K562 (cell line): ENCODE data around the gene GRIP1. TPM values are rescaled to one million over a fixed set of nuclear protein-coding genes. Genes with fewer than 3 reads are reported as not detected.

Experiments
- ATAC-seq: fragments of 200-7000 bp; cut with Tn5 transposase; 3 replicates; pipeline ENCODE4 v1.9.1; 2020; ENCODE audit warnings: moderate library complexity
- BruUV-seq: library from RNA; stranded (reverse); fragments of 400-500 nt; replicated peaks from 2 replicates; lab custom pipeline; 2021; lab: Mats Ljungman, UMichigan
- CTCF ChIA-PET: fragments of 300-600 bp; formaldehyde crosslinking; extraction: SDS; loops from one replicate; lab custom pipeline; 2021; ENCODE audit warnings: low intra/inter-chr PET ratio; lab: Yijun Ruan, JAX
- POLR2A ChIA-PET: fragments of 300-600, 350-650 bp; sonication (Branson Sonifier 250); formaldehyde crosslinking; extraction: SDS; loops from one replicate; lab custom pipeline; 2021; ENCODE audit warnings: antibody characterized with exemption, inconsistent platforms; lab: Yijun Ruan, JAX
- DNase-seq, 4 experiments: peaks; one replicate each; pipeline versions ENCODE4 v3.0.0 to v3.0.0-alpha.2; 2011 to 2018; ENCODE audit warnings: low spot score in 3 of 4, mixed read lengths in 3 of 4; ENCODE audit errors: extremely low read depth in 1 of 4
- FAIRE-seq: peaks from 2 replicates; lab custom pipeline; 2011; peaks lifted over from hg19 to GRCh38; lab: Jason Lieb, UNC
- H2AFZ ChIP-seq: 2 replicates; pipeline ENCODE4 v1.6.0; 2011; ENCODE audit warnings: low read depth, low read length, control low read depth, inconsistent platforms
- H3K27ac ChIP-seq: fragments of 200-600 bp; 3 replicates; pipeline ENCODE4 v1.8.0; 2011; ENCODE audit warnings: low read depth, mild to moderate bottlenecking, control low read depth, inconsistent platforms, low read length, moderate library complexity, mixed read lengths; ENCODE audit errors: extremely low read depth
- H3K27me3 ChIP-seq, 2 experiments: fragments of 300-600 bp in 1 of 2; 2 replicates in 1 of 2; 3 replicates in 1 of 2; pipeline versions ENCODE4 v1.6.0 to v1.8.0; 2011; ENCODE audit warnings: inconsistent platforms in 2 of 2, low read length in 2 of 2, mild to moderate bottlenecking in 1 of 2, mixed read lengths in 1 of 2, moderate library complexity in 1 of 2; ENCODE audit not compliant: control insufficient read depth in 2 of 2, insufficient read depth in 2 of 2
- H3K36me3 ChIP-seq: fragments of 300-600 bp; 3 replicates; pipeline ENCODE4 v1.8.0; 2011; ENCODE audit warnings: mild to moderate bottlenecking, low read length, inconsistent platforms; ENCODE audit not compliant: control insufficient read depth, insufficient read depth
- H3K4me1 ChIP-seq, 2 experiments: fragments of 200-600 bp in 1 of 2; replicated peaks in 1 of 2; 2 replicates in 1 of 2; 3 replicates in 1 of 2; pipeline versions ENCODE4 v1.5.1 to v1.8.0; 2011; ENCODE audit warnings: inconsistent platforms in 2 of 2, low read length in 2 of 2, mild to moderate bottlenecking in 1 of 2, mixed read lengths in 1 of 2, moderate library complexity in 1 of 2; ENCODE audit not compliant: control insufficient read depth in 2 of 2, insufficient read depth in 2 of 2
- H3K4me2 ChIP-seq: 2 replicates; pipeline ENCODE4 v1.6.1; 2011; ENCODE audit warnings: low read length, control low read depth, inconsistent platforms, mixed read lengths; ENCODE audit not compliant: insufficient read depth
- H3K4me3 ChIP-seq: fragments of 200-600 bp; sonication (generic), shearing (Covaris generic); 2 replicates; pipeline ENCODE4 v1.5.1; 2016; ENCODE audit warnings: control low read depth, inconsistent platforms
- H3K79me2 ChIP-seq: fragments of 200-600 bp; 3 replicates; pipeline ENCODE4 v1.8.0; 2011; ENCODE audit warnings: low read length, inconsistent platforms; ENCODE audit not compliant: control insufficient read depth, insufficient read depth
- H3K9ac ChIP-seq, 2 experiments: 2 replicates each; pipeline versions ENCODE4 v1.6.0 to v1.6.1; 2011; ENCODE audit warnings: low read depth in 2 of 2, low read length in 2 of 2, control low read depth in 1 of 2, inconsistent platforms in 1 of 2, mild to moderate bottlenecking in 1 of 2, mixed read lengths in 1 of 2; ENCODE audit not compliant: insufficient read depth in 1 of 2
- H3K9me1 ChIP-seq: one replicate; pipeline ENCODE4 v1.6.0; 2011; ENCODE audit warnings: inconsistent platforms, mild to moderate bottlenecking, low read length, moderate library complexity; ENCODE audit not compliant: control insufficient read depth, insufficient read depth
- H3K9me3 ChIP-seq: replicated peaks from 2 replicates; pipeline ENCODE4 v1.5.1; 2011; ENCODE audit warnings: low read depth, low read length, inconsistent platforms; ENCODE audit not compliant: control insufficient read depth, insufficient read depth
- H4K20me1 ChIP-seq: replicated peaks from 2 replicates; pipeline ENCODE4 v1.6.1; 2011; ENCODE audit warnings: low read length, inconsistent platforms, mixed read lengths; ENCODE audit not compliant: control insufficient read depth, insufficient read depth
- ARHGAP35 ChIP-seq: fragments of 450-650 bp; IDR thresholded peaks from 2 replicates; pipeline ENCODE4 v1.6.1; 2018; ENCODE audit not compliant: partially characterized antibody
- E2F4 ChIP-seq: sonication (generic); formaldehyde crosslinking; IDR thresholded peaks from 2 replicates; pipeline ENCODE4 v1.8.0; 2022; ENCODE audit warnings: mild to moderate bottlenecking, low read depth, missing genetic modification reagents
- NR3C1 ChIP-seq: sonication (generic); formaldehyde crosslinking; IDR thresholded peaks from 2 replicates; pipeline ENCODE4 v1.8.1; 2022; ENCODE audit warnings: missing genetic modification reagents
- POLR2H ChIP-seq: IDR thresholded peaks from 2 replicates; pipeline ENCODE4 v1.6.1; 2016; ENCODE audit warnings: missing genetic modification characterization, low read depth, mild to moderate bottlenecking, control low read depth, missing compliant biosample characterization, moderate library complexity
- SLC30A9 ChIP-seq: fragments of 250-450 bp; sonication (Bioruptor Pico); IDR thresholded peaks from 2 replicates; pipeline ENCODE4 v1.8.0; 2022; ENCODE audit warnings: mild to moderate bottlenecking, moderate library complexity
- SMARCA4 ChIP-seq: fragments of 450-650 bp; IDR thresholded peaks from 2 replicates; pipeline ENCODE4 v1.6.1; 2016
- SP2 ChIP-seq: IDR thresholded peaks from 2 replicates; pipeline ENCODE4 v1.6.1; 2011; ENCODE audit warnings: mild to moderate bottlenecking, low read depth, low read length, moderate library complexity; ENCODE audit not compliant: poor library complexity, severe bottlenecking; ENCODE audit errors: extremely low read depth
- SPI1 ChIP-seq: IDR thresholded peaks from 2 replicates; pipeline ENCODE4 v1.6.1; 2011; ENCODE audit warnings: low read depth, low read length, control low read depth, borderline replicate concordance
- ZBTB9 ChIP-seq: fragments of 450-650 bp; formaldehyde crosslinking; IDR thresholded peaks from 2 replicates; pipeline ENCODE4 v1.4.0; 2020; ENCODE audit warnings: mild to moderate bottlenecking, moderate library complexity
- ZNF165 ChIP-seq: fragments of 250-450 bp; sonication (Bioruptor Pico); IDR thresholded peaks from 2 replicates; pipeline ENCODE4 v1.4.0; 2020; ENCODE audit warnings: borderline replicate concordance
- ZNF311 ChIP-seq: fragments of 250-450 bp; sonication (Bioruptor Pico); IDR thresholded peaks from 2 replicates; pipeline ENCODE4 v1.4.0; 2020; ENCODE audit warnings: mild to moderate bottlenecking, moderate library complexity
- ZNF347 ChIP-seq: fragments of 450-650 bp; formaldehyde crosslinking; IDR thresholded peaks from 2 replicates; pipeline ENCODE4 v1.4.0; 2020; ENCODE audit warnings: low read depth, mild to moderate bottlenecking, moderate library complexity
- WGBS: fragments of 100-300 bp; shearing (Covaris generic); methylation state at CpG from one replicate; pipeline ENCODE4 v1.1.6; 2016; ENCODE audit warnings: low coverage, mixed read lengths; ENCODE audit not compliant: insufficient coverage; ENCODE audit errors: missing lambda C conversion rate; 5-methylcytosine and 5-hydroxymethylcytosine counted together
- in situ Hi-C: fragments of 300-500 bp; cut with MboI; formaldehyde crosslinking; loops from 4 replicates; pipeline ENCODE4 v1.15.0; 2018; ENCODE audit warnings: inconsistent platforms, mixed read lengths
- intact Hi-C: fragments of 100-400 bp; cut with micrococcal nuclease; formaldehyde crosslinking; loops from 2 replicates; pipeline ENCODE4 v1.14.2; 2022
- polyA plus RNA-seq, 8 experiments: library from polyadenylated mRNA; depleted of rRNA in 4 of 8; stranded (reverse) in 5 of 8; unstranded in 3 of 8; fragments of >200 nt; fragmentation: Nextera tagmentation in 2 of 8; fragmentation: Illumina TruSeq in 1 of 8; extraction: Ambion mirVana in 2 of 8; extraction: Trizol in 1 of 8; gene quantifications; 2 replicates each; pipeline versions ENCODE4 v1.2.1 to v1.2.3, GENCODE V29; 2011 to 2014; ENCODE audit warnings: inconsistent platforms in 1 of 8, missing spikeins in 1 of 8
- total RNA-seq, 7 experiments: library from RNA; depleted of rRNA in 6 of 7; stranded (reverse); fragments of >200 nt in 6 of 7; fragmentation: Illumina TruSeq in 2 of 7; extraction: Trizol in 2 of 7; gene quantifications; 2 replicates each; pipeline versions ENCODE4 v1.2.1 to v1.2.3, GENCODE V29; 2011 to 2021; ENCODE audit warnings: low replicate concordance in 1 of 7
- TF ChIP-seq, protein P1 (sequence below): fragments of 200-800 bp; sonication (Bioruptor generic); IDR thresholded peaks from 2 replicates; pipeline ENCODE4 v1.6.1; 2017; ENCODE audit warnings: missing genetic modification characterization, missing compliant biosample characterization
- TF ChIP-seq, protein P2 (sequence below): fragments of 450-650 bp; formaldehyde crosslinking; IDR thresholded peaks from 2 replicates; pipeline ENCODE4 v1.4.0; 2022; ENCODE audit warnings: mild to moderate bottlenecking, moderate library complexity

Gene GRIP1
- total and polyA plus RNA-seq, 9 of the 15 experiments (the other 6 are each of a cell fraction or from before 2014, with no cell fraction given), result 0.28 to 1.2 (median 0.45) TPM

DNA sequence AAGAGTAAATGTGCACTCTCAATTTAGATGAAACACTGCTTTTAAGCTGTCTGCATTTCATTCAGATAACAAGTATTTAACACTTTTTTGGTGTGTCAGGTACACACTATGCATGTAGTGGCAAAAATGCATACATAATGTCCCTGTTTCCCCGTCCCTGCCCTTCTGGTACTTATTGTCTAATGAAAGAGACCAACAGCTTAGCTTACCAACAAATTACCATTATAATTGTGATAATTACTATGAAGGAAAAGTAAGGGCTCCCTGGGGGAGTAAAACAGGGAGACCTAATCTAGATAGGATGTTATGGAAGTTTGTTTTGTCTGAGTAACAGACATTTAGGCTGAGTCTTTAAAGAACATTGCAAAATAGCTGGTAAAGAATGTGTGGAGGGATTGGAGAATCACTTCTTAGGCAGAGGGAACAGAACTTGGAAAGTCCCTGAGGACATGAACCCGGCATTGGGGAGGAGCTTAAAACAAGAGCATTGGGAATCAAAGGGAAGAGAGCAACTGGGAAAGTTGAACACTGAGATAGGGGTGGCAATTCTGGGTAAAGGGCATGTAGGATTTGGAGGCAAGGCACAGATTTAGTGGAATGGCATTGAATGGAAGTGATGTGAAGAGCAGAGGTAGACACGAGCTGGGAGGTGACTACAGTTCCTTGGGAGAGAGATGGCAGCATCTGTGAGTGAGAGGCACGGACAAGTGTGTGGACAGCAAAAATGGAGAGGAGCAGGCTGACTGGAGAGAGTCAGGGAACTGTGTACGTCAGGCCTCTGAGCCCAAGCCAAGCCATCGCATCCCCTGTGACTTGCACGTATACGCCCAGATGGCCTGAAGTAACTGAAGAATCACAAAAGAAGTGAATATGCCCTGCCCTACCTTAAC lies 181.6 kb downstream of the GRIP1 start:
- no peak overlapping the region for H3K27ac ChIP-seq
- DNase-seq, result no peak
- H3K9me1 ChIP-seq, result no peaks in the 10 kb centered on the region
- BruUV-seq, result no TSS peak
- no peak overlapping the region for H3K4me2 ChIP-seq
- no peaks in the 10 kb centered on the region for H3K4me1 ChIP-seq
- in situ Hi-C loops, result no loop called here
- WGBS, result 4% methylated on average over 8 of the region's 8 CpGs
- FAIRE-seq, result no peak
- peaks cover 0 to 4% of the 10 kb centered on the region in 2 experiments; a peak in 1 of 5 replicates for H3K27me3 ChIP-seq
- intact Hi-C loops, result no loop called here
- H3K4me3 ChIP-seq, result no peak overlapping the region
- H3K36me3 ChIP-seq, result no peaks in the 10 kb centered on the region
- no peak overlapping the region for H2AFZ ChIP-seq
- ChIA-PET POLR2A (no interaction called here), CTCF (no interaction called here)
- H4K20me1 ChIP-seq, result no peaks in the 10 kb centered on the region
- no peaks in the 10 kb centered on the region for H3K79me2 ChIP-seq
- H3K9ac ChIP-seq, result no peak overlapping the region
- no peaks in the 10 kb centered on the region for H3K9me3 ChIP-seq
- no peak for ATAC-seq
- TF ChIP-seq ZNF311 (CRISPR knock-in tag), result no peak
- TF ChIP-seq, protein P1, sequence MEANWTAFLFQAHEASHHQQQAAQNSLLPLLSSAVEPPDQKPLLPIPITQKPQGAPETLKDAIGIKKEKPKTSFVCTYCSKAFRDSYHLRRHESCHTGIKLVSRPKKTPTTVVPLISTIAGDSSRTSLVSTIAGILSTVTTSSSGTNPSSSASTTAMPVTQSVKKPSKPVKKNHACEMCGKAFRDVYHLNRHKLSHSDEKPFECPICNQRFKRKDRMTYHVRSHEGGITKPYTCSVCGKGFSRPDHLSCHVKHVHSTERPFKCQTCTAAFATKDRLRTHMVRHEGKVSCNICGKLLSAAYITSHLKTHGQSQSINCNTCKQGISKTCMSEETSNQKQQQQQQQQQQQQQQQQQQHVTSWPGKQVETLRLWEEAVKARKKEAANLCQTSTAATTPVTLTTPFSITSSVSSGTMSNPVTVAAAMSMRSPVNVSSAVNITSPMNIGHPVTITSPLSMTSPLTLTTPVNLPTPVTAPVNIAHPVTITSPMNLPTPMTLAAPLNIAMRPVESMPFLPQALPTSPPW, result no peak
- no peak for TF ChIP-seq ZNF165 (CRISPR knock-in tag)
- no peak for TF ChIP-seq POLR2H (tag)
- no peak for TF ChIP-seq ZNF347 (CRISPR knock-in tag)
- no peak for TF ChIP-seq SPI1
- no peak for TF ChIP-seq ZBTB9 (CRISPR knock-in tag)
- no peak for TF ChIP-seq E2F4
- TF ChIP-seq SMARCA4, result no peak
- TF ChIP-seq ARHGAP35, result no peak
- TF ChIP-seq SLC30A9, result no peak
- TF ChIP-seq SP2, result no peak
- TF ChIP-seq, protein P2, sequence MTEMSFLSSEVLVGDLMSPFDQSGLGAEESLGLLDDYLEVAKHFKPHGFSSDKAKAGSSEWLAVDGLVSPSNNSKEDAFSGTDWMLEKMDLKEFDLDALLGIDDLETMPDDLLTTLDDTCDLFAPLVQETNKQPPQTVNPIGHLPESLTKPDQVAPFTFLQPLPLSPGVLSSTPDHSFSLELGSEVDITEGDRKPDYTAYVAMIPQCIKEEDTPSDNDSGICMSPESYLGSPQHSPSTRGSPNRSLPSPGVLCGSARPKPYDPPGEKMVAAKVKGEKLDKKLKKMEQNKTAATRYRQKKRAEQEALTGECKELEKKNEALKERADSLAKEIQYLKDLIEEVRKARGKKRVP, result no peak
- no peak for TF ChIP-seq NR3C1 (CRISPR knock-in tag)
